ENCODE results near the gene TIAM1.

The TIAM1 gene, protein sequence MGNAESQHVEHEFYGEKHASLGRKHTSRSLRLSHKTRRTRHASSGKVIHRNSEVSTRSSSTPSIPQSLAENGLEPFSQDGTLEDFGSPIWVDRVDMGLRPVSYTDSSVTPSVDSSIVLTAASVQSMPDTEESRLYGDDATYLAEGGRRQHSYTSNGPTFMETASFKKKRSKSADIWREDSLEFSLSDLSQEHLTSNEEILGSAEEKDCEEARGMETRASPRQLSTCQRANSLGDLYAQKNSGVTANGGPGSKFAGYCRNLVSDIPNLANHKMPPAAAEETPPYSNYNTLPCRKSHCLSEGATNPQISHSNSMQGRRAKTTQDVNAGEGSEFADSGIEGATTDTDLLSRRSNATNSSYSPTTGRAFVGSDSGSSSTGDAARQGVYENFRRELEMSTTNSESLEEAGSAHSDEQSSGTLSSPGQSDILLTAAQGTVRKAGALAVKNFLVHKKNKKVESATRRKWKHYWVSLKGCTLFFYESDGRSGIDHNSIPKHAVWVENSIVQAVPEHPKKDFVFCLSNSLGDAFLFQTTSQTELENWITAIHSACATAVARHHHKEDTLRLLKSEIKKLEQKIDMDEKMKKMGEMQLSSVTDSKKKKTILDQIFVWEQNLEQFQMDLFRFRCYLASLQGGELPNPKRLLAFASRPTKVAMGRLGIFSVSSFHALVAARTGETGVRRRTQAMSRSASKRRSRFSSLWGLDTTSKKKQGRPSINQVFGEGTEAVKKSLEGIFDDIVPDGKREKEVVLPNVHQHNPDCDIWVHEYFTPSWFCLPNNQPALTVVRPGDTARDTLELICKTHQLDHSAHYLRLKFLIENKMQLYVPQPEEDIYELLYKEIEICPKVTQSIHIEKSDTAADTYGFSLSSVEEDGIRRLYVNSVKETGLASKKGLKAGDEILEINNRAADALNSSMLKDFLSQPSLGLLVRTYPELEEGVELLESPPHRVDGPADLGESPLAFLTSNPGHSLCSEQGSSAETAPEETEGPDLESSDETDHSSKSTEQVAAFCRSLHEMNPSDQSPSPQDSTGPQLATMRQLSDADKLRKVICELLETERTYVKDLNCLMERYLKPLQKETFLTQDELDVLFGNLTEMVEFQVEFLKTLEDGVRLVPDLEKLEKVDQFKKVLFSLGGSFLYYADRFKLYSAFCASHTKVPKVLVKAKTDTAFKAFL (N-terminal part only)

DNA sequence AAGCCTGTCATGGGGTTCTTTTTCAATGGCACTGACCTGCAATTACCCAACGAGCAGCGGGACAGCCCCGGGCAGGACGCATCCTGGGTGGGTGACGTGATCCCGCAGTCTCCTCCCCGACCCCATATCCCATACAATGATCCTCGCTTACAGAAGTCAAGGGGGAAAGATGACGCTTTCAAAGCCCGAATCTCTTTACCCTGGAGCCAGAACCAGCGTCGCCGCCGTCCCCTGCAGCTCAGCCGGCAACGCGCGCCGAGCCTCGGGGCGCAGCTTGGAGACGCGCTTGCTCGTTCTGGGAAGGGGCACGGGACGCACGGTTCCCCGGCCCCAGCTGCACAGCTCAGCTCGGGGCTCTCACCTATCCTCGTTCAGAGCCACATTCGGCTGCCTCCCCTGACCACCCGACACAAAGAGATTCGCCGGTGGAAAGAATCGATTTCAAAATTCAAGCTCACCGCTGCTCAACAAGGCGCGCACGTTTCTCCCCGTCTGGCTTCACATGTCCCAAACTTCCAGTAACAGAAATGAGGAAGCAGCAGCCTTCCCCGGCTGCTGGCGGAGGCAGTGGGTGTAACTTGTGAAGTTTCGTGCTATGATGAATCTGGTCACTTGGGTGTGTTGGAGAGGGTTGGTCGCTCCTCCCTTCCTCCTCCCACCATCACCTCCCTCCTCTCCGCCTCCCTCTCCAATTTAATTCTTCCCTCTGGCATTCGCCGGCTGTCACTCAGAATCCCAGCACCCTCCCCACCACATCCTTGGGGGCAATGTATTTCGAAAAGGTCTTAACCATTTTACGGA lies at the start of gene TIAM1:
Gene TIAM1, minus strand, starts transcription at position 582 of the 801 bp plus-strand sequence. CDS start 77,289 bp downstream, outside the sequence.
- peak within 1 kb of the TSS; percentile 72 for H3K4me3 ChIP-seq
- H3K27ac ChIP-seq = peak within 1 kb of the TSS in 1 of 2 donors; percentile 63
- DNase-seq (ENCODE audit: low spot score) = peak; percentile 77
- TF ChIP-seq, protein P1, sequence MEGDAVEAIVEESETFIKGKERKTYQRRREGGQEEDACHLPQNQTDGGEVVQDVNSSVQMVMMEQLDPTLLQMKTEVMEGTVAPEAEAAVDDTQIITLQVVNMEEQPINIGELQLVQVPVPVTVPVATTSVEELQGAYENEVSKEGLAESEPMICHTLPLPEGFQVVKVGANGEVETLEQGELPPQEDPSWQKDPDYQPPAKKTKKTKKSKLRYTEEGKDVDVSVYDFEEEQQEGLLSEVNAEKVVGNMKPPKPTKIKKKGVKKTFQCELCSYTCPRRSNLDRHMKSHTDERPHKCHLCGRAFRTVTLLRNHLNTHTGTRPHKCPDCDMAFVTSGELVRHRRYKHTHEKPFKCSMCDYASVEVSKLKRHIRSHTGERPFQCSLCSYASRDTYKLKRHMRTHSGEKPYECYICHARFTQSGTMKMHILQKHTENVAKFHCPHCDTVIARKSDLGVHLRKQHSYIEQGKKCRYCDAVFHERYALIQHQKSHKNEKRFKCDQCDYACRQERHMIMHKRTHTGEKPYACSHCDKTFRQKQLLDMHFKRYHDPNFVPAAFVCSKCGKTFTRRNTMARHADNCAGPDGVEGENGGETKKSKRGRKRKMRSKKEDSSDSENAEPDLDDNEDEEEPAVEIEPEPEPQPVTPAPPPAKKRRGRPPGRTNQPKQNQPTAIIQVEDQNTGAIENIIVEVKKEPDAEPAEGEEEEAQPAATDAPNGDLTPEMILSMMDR (IDR thresholded peaks at IDR 0.05) = no peak

DNA sequence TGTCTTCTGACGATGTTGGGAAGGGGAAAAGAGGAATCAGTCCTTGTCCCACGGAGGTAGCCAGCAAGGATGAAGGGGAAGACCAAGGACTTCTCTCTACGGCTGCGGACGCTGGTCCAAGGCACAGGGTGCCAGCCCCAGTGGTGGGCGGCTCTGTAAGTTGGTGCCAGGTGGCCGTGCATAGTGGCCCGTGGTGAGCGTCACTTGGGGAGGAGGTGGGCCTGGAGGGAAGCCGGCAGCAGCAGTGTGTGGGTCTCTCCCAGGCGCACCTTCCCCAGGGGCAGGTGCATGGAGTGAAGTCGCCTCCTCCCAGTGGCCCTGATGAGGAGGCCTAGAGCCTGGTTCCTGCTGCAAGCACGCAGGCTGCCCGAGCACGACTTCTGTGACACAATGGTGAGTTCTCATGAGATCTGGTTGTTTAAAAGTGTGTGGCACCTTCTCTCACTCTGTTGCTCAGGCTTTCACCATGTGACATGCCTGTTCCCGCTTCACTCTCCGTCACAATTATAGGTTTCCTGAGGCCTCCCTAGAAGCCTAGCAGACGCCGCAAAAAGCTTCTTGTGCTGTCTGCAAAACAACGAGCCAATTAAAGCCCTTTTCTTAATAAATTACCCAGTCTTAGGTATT lies 43.6 kb upstream of the TIAM1 start:
- H3K4me3 ChIP-seq = no peak overlapping the region
- no peak for DNase-seq (ENCODE audit: low spot score)
- TF ChIP-seq, protein P1 (IDR thresholded peaks at IDR 0.05) = no peak
- no peak overlapping the region for H3K27ac ChIP-seq

DNA sequence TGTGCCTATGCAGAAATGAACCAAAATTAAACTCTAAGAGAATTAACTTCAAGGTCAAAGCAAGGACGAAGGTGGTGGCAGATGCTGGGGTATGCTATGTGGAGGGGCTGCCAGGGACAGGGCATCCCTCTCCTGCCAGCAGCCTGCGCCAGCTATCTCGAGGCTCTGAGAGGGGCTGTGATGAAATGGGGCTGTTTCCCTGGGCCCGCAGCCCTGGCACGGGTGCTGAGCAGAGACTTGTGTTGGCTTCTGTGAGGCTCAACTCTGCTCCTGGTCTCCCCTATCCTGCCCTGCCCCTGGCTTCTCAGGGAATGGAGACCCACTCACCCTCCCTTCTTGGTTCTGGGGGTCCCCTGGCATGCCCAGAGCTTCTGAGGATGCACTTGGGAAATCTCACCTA lies 41.9 kb upstream of the TIAM1 start:
- no peak overlapping the region for H3K4me3 ChIP-seq
- TF ChIP-seq, protein P1 (IDR thresholded peaks at IDR 0.05) = no peak
- no peak overlapping the region for H3K27ac ChIP-seq
- DNase-seq (ENCODE audit: low spot score) = no peak

DNA sequence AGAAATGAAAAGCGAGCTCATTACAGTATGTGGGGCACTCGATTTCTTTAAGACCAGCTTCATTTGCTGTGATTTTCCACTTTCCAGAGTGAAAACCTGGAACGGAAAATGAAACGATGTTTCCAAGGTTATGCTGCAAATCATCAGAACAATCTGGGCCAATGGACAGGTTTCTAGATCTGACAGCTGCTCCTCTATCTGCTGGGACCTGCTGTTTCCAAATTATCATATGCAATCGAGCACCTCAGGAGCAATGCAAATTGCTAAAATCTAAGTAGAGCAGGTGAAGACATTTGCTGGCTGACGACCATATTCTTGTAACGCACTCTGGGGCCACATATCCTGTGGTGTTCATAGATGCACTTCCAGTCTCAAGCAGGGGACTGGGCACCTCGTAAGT lies 39.7 kb upstream of the TIAM1 start:
- no peak overlapping the region for H3K27ac ChIP-seq
- no peak for DNase-seq (ENCODE audit: low spot score)
- no peak overlapping the region for H3K4me3 ChIP-seq
- TF ChIP-seq, protein P1 (IDR thresholded peaks at IDR 0.05) = no peak

- Histone ChIP-seq H3K4me3 (no peak overlapping the region), H3K27ac (no peak overlapping the region)
- no peak for DNase-seq (ENCODE audit: low spot score)
- TF ChIP-seq, protein P1 (IDR thresholded peaks at IDR 0.05) = no peak
Measured at GRCh38 chr21:31382060-31382459, 38.0 kb upstream of the TIAM1 start.

DNA sequence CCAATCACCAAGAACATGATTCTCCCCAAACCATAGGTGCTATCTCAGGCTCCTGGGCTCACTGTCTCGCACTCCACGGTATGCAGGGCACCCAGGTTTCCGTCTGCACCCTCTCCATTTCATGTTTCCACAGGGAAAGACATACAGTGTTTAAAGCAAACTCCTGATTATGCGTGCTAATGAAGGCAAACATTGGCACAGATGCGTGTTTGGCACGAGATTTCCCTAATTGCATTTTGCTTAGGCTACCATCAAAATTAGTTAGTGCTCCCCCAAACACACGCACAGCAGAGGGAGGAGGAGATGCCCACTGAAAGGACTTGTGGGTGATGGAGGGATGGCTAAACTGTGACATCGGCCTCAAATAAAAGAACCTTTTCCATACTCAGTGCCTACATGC lies 32.2 kb upstream of the TIAM1 start:
- TF ChIP-seq, protein P1 (IDR thresholded peaks at IDR 0.05) = no peak
- H3K4me3 ChIP-seq = no peak overlapping the region
- no peak for DNase-seq (ENCODE audit: low spot score)

More for the DNA sequence above, 32.2 kb upstream of the TIAM1 start:
- no peak overlapping the region for H3K27ac ChIP-seq
